GM19099 (cell line): ENCODE results near the gene PDLIM5.

Experiments used
- POLR2A ChIP-seq: IDR thresholded peaks from 3 replicates; pipeline ENCODE4 v1.6.1; 2011; ENCODE audit warnings: low read depth; ENCODE audit not compliant: insufficient read length; ENCODE audit errors: extremely low read depth

PDLIM5 gene

DNA sequence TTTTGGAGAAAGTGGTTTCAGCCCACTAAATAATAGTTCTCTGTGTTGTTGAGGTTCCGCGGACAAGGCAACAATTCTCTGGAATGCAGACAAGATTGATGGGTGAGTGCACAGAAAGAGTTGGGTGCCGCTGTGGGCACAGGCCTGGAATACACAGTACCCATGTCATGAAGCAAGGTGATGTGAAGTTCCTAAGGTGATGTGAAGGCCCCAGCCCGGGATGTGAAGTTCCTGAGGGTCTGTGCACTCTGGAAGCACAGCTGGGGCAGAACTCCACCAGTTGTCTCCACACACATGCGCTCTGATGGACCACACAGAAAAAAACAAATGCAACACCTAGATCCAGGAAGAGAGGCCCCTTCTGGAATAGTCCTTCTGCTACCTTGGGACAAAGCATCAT lies 219.4 kb downstream of the PDLIM5 start:
- TF ChIP-seq POLR2A = no peak

DNA sequence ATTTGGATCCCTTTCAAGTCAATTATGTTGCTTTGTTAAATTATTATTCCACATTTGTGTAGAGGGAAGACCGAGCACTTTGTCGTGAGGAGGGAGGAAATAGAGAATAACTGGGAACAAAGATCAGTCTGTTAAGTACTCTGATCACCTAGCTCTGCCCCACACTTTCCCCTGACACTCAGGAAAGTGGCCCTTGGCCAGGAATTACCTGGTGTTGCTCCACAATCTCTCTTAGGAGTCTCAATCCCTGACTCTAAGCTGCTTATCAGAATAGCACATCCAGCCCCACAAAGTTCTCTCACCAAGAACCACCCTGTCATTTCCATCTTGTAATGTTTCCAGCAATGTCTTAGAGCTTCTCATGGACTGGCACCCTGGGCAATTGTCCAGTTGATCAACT lies 222.2 kb downstream of the PDLIM5 start:
- TF ChIP-seq POLR2A = no peak

DNA sequence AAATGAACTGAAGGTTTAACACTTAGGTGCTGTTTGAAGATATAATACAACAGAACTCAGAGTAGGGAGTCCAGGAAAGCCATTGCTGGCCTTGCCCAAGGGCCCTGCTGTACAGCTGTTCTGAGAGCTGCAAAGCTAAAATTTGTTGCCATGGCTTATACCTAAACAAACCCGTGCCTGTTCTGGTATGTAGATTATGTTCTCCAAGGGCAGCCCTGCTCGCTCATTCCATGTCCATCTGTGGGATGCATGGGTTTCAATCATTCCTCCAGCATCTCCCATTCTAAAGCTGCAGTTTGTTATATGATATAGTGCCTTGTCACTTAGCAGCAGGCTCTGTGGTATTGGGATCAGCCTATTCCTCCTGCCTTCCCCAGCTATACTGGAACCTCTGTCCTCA lies 225.2 kb downstream of the PDLIM5 start:
- TF ChIP-seq POLR2A = no peak

DNA sequence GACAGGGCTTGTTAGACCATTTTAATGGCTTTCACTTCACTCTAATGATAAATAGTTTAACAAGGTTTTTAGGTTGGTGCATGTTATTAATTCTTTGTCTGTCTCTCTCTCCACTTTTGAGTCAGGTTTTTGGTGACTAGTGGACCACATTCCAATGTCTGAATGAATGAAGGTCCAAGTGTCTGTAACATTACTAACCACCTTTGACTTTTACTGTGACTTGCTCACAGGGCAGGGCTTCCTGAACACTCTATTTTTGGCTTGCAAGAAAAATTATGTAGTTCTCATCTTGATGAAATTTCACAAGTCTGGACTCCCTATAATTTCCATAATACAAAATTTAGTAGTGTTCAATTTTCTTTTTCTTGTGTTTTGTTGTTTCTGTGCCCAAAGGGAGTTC lies 227.2 kb downstream of the PDLIM5 start:
- TF ChIP-seq POLR2A = no peak

DNA sequence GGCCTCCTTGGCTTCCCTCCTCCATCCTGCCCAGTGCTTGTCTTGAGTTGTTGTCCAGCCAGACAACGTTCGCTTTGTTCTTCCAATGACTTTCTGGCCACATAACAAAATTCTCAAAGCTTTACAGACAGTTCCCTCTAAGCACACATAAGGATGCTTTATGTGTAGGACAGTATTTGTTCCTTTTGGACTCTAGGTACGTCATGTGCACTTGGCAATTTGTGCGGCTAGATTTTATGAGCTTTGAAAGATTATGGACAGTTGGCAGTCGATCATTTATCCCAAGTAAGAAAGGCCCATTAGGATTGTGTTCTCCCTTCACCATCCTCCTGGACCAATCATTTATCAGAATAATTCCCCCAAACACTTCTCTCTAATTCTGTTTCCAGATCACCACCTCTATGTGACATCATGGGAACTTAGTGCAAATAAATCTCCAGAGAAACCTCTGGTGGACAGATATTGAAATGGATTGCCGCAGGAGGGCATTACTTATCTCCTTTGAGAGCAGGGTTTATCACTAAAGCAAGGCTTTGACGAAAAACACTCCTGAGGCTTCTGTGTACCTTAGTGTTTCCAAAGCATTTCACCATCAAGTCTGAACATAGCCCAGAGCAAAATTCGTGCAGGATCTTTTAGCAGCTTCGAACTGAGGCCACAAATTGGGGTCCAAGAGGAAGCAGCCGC lies 228.6 kb downstream of the PDLIM5 start:
- no peak for TF ChIP-seq POLR2A

DNA sequence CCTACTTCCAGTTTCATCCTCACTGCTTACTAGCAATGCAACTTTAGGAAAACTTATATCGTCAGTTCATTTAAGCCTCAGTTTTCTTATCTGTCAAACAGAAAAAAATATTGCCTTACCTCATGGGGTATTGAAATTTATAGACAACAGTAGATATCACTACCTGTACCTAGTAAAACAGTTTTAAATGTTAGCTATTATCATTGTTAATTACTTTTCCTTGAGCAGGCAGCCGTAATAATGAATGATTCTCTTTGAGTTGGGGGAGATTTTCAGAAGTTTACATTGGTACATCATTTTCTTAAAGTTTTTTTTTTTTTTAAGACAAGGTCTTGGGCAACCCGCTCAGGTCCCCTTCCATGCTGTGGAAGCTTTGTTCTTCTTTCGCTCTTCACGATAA lies 234.3 kb downstream of the PDLIM5 start:
- no peak for TF ChIP-seq POLR2A

DNA sequence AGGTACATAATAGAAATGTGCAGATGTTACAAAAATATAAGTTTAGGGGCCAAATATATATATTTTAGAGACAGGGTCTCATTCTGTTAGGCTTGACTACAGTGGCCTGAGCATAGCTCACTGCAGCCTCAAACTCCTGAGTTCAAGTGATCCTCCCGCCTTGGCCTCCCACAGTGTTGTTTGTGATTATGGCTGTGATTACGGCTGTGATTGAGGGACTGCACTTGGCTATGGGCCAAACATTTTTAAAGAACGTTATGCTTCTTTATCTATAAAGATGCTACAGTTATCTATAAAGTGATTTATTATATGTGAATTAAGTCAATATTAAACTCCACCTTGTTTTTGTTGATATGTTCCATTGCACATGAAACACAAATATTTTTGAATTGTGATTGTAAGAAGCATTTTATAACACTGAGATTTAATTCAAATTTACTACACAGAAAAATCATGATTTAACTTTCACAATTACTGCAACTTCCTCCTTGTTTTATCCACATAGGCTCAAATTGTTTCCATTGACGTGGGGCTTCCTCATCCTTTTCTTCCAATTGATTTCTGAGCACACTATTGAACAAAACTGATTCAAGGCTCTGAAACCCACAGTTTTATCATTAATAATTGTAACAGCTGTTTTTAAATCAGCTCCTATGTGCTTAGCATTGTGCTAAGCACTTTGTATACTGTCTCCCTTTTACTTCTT lies 237.6 kb downstream of the PDLIM5 start:
- TF ChIP-seq POLR2A = no peak

DNA sequence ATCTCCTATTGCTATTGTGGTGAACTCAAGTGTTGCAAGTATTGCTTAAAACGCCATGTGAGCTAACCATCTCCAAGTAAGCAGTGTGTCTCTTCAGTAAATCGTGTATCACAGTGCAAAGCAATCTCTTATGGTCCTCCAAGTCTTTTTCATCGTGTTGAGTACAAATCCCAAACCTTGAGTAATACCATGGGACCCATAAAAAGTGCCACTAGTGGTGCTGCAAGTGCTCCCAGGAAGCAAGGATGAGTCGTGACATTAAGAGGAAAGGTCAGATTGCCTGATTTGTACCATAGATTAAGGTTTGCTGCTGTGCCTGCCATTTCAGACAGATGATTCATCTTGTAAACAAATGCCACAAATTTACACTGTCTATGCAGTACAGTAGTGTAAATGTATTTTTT lies 239.1 kb downstream of the PDLIM5 start:
- TF ChIP-seq POLR2A = no peak

DNA sequence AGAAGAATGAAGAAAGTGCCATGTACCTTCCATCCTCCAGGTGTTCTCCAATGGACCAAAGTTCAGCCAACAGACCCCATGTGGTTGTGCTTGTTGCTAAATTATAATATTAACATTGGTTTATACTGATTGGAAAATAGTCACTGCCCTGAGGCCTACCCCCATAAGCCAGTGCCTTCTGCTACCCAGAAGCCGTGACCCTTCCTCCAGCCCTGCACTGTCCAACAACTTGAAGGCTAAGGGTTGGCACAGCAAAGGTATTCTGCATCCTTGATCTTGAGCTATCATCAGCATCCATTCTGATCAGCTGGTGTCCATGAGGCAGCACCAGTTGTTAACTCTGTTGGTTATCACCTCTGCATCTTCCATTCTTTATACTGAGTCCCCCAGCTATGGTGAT lies 239.8 kb downstream of the PDLIM5 start:
- no peak for TF ChIP-seq POLR2A

DNA sequence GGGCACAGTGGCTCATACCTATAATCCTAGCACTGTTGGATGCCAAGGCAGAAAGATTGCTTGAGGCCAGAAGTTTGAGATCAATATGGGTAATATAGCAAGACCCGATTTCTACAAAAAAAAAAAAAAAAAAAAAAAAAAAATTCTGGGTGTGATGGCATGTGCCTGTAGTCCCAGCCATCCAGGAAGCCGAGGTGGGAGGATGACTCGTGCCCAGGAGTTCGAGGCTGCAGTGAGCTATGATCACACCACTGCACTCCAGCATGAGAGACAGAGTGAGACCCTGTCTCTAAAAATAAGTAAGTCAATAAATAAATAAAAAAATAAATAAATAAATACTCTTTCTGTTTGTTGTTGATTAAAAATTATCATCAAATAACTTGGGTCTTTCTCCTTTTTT lies 243.6 kb downstream of the PDLIM5 start:
- TF ChIP-seq POLR2A = no peak

DNA sequence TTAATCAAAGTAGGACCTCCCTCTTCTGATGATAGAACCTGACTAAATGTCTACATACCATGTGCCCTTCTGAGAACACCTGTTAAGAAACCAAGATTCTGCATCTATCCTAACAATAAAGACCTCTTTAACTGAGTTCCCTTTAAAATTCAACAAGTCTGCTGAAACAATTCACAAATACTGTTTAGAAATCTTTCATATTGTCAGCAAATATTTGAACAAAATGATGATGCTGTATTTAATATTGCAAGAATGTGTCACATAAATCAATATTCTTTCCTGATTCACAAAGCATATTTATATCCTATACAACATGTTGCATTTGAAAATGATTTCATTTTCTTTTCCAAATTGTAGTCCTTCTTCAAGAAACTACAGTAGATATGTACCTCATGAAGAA lies 246.4 kb downstream of the PDLIM5 start:
- TF ChIP-seq POLR2A = no peak

DNA sequence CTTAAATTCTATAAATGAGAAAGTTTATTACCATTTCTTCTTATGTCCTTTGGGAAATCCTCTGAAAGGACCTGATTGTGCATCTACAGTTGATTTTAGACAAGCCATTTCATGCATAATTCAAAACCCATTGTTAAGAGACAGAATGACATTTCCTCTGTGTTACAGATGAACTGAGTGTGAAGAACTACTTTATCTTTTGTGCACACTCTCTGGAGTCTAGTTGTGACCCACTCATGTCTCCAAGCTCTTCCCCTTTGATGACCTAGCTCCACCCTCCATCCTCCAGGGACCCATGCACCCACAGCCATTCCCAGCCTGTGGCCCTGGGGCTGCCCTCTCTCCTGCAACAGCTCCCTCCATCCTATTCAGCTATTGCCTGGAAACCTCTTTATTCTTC lies 248.6 kb downstream of the PDLIM5 start:
- no peak for TF ChIP-seq POLR2A

DNA sequence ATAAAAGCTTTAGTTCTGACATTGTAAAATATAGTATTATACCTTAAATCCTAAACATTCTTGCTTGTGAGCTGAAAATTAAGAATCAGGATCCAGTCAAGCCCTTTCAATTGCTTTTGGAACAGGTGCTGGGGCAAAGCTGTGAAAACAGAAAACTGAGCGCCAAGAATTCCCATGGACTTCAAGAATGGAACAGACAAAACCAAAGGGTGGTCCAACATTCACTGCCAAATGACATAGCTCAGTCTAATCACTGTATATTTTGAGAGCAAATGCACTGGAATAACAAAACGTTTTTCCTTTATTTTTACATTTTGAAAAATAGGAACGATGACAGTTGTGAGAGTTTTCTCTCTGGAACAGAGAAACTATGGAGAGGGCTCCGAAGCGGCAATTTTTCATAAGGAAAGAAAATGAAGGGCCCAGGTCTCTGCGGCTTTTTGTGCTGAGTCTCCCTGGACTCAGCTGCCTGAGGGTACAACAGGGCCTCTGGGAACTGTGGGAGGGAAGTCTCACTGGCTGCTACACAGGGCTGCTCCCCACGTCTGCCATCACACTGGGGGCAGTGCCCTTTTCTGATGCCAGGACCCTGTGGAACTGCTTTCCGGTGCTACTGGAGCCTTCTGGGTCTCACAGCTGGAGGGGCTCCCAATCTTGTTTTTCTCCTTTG lies 250.0 kb downstream of the PDLIM5 start:
- no peak for TF ChIP-seq POLR2A

DNA sequence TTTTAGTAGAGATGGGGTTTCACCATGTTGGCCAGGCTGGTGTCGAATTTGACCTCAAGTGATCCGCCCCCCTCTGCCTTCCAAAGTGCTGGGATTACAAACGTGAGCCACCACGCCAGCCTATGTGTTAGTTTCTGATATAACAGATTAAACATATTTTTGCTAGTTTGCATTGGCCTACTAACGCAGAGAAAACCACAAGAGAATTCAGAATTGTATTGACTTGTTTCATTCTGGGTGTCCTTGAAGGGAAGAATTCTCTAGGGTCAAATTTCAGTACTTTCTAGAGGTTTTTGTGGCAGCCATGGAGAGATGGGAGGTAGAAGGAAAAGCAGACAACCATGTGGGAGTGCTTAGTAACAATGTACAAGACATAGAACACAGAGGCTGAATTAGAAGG lies 259.9 kb downstream of the PDLIM5 start:
- no peak for TF ChIP-seq POLR2A

DNA sequence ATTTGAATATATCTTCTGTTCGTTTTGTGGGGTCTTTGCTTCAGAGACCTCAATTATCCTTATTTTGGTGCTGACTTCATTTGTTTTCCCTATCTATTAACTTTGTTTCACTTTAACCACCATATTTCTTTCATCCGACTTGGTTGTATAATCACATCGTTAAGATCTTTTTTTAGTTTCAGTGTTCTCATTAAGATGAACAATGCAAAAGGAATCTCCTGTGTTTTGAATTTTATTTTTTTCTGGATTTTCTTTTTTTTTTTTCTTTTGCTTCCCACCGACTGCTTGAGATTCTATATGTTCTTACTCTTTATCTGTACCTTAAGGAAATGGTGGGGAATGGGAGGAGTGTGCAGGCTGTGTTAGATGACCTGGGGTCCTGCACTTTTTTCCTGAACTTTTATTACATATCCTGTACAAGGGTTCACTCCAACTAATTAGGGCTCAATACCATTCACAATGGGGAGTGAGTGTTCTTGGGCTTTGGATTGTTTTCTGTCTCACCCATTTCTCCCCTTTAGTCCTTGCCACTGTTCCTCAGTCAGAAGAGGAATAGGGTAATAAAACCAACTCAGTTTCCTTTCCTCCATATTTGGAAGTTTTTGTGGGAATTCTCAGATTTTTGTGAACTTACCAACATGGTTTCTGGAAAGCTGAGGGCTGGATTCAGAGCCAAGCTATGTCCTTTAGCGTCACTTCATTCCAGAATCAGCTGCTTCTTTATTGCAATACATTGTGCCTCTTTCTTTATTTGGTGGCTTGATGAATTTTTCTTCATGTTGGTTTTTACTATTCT lies 262.8 kb downstream of the PDLIM5 start:
- no peak for TF ChIP-seq POLR2A
